T follicular helper cell (primary cell): ENCODE data around the gene NT5C.

Source experiments
- DNase-seq: peaks from one replicate; pipeline ENCODE4 v3.0.0-alpha.2; 2020; ENCODE audit warnings: low read depth

NT5C gene

DNA sequence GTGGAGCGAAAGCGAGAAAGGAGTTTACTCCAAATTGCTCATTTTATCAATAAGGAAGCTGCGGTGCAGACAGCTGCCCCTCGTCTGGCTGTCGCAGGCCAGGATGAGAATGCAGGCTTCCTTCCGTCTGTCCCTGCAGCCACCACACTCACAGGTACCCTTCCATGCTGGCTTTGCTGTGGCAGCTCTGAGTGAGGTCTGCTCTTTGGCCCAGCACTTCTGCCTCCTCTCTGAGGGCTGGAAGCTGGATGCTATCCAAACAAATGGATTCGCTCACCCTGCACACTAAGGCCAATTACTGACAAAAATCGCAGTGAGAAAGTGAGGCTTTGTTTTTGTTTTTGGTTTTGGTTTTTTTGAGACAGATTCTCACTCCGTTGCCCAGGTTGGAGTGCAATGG is 14.8 kb downstream of the NT5C start:
- no peak for DNase-seq

DNA sequence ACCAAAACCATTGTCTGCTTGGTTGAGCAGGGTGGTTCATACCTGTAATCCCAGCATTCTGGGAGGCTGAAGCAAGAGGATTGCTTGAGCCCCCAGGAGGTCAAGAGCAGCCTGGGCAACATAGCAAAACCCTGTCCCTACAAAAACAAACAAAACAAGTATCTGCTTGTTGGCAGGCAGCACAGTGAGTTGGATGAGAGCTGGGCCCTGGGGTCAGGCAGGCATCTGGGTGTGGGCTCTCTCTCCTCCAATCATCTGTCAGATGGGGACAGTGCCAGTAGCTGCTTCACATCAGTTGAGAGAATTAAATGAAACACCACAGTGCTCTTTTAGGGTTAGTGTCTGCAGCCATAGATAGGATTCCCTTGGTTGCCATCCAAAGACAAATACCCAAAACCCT is 16.0 kb downstream of the NT5C start:
- DNase-seq, result no peak

DNA sequence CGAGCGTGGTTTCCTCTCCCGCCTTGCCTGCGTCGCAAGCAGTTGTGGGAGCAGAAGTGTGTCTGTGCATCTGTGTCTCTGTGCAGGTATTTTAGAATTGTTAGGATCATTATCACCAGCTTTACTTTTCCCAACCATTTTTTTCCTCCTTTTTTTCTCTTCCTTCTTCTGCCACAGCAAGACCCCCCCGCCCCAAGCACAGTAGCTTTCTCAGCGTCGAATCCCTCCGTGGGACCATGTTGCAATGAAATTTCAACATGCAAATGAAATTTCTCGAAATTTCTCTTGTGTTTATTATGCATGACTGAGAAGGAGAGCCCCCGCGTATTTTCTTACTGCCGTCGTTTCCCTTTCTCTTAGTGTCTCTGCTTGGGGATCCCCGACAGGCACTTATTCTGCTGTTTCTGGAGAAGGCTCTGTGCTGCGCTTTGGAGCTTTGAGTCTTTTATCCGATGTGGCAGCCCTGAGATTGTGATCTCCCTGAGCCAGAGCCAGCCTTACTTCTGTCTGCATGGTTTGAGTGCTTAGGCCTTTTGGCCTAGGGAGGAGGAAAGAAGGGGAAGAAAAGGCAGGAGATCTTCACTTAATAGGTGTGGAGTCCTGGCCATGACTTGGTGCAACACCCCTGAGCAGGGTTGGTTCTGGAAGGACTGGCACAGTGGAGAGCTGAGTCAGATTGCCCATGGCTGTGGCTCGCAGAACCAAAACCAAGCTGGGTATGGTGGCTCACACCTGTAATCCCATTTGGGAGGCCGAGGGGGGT is 16.8 kb downstream of the NT5C start:
- no peak for DNase-seq

DNA sequence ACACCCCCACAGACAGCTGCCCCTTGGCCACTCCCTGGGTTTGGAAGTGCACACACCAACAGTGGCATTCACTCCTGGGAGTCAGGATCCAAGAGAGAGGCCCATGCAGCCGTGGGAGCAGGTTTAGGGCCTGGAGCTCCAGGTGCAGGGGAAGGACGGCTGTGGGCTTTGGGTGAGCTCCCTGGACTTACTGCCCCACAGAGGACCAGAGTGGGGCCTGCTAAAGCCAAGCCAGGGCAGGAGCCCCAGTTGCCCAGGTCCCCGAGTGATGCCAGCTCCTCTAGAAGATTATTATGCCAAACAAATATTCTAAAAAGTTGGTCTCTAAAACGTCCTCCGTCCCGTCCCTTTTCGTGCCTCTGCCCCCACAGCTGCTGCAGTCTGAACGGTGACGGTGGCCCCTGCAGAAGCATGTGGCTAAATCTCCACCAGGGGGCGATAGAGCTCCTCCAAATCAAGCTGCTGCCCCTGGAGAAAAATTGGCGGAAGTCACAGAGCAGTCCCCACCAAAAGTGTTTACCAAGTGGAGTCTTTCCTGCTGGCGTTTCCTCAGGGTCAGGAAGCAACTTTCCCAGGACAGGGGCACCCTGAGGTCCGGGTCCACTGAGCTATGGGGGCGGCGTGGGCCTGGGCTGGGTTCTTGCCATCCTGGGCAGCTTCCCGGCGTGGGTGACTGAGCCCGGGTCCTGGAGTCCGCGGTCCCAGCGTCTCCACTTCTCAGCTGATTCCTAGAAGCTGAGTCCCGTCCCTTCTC is 17.6 kb downstream of the NT5C start:
- DNase-seq, result peak; percentile 84

DNA sequence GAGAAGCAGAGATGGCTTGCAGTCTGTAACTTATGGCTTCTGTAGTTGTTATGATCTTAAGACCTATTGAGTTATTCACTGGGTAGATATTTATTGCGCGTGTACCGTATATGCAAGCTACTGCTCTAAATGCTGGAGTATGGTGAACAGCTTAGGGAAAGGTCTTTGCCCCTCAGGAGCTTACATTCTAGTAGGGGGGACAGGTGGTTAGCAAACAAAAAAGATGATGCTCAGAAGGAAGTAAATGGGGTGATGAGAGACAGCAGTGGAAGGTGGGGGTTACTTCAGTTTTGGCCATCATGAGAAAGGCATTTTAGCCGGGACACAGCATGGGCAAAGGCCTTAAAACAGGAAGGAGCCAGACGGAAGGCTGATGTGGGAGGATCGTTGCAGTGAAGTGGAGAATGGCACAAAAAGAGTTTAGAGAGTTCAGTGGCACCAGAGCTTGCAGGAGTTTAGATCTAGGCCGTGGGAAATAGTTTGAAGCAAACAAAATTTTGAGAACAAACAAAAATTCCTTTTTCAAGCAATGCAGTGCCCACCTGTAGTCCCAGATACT is 19.7 kb downstream of the NT5C start:
- no peak for DNase-seq

DNA sequence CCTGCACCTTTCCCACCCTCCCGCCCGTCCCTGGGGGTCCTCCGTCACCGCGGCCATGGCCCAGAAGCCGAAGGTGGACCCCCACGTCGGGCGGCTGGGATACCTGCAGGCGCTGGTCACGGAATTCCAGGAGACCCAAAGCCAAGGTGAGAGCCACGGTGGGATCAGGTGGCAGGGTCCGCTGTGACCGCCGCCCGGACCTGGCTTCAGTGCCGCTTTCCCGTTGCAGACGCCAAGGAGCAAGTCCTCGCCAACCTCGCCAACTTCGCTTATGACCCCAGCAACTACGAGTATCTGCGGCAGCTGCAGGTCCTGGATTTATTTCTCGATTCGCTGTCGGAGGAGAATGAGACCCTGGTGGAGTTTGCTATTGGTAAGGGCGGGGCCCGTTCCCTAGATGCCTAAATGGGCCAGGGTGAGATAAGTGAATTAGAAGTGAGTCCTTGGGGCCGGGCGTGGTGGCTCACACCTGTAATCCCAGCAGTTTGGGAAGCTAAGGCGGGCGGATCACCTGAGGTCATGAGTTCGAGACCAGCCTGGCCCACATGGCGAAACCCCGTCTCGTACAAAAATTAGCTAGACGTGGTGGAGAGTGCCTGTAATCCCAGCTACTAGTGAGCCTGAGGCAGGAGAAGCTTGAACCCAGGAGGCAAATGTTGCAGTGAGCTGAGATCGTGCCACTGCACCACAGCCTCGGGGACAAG is 21.2 kb downstream of the NT5C start:
- no peak for DNase-seq

DNA sequence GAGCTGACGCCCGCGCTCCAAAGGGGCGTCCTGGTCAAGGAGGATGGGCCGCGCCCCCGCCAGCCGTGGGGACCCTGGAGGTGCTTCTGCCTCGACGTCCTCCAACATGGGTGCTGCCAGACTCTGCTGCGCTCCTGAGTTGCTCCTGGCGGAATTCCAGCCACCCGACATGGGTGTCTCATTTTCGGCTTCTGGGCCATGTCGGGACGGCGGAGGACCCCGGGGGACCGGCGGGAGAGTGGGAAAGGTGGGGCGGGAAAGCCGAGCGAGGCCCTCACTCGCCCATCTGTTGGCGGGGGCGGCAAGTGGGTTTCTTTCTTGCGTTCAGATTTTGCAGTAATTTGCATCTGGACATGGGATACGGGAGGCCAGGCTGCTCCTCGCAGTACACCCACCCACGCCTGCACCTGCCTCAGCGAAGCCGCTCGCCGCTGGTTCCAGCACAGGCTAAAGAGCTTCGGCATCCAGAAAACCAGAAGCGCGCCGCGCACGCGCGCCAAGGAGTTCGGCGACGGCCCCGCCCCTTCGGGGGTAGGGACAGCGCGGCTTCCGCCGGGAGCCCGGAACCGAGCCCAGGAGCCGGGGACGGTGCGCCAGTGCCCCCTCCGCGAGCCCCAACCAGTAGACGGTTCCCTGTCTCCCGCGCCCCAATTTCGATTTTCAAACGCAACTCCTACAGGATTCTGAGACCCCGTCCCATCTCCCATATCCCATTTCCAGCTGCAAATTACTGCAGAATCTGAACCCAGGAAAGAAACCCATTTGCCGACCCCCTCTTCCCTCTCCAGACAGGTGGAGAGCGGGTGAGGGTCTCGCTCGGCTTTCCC is 21.9 kb downstream of the NT5C start, which contains the start of gene ARMC7:
ARMC7 (plus strand) TSS at position 563 of the 827 bp plus-strand sequence. CDS start 320 bp downstream, outside the sequence.
- peak; percentile 84 for DNase-seq

DNA sequence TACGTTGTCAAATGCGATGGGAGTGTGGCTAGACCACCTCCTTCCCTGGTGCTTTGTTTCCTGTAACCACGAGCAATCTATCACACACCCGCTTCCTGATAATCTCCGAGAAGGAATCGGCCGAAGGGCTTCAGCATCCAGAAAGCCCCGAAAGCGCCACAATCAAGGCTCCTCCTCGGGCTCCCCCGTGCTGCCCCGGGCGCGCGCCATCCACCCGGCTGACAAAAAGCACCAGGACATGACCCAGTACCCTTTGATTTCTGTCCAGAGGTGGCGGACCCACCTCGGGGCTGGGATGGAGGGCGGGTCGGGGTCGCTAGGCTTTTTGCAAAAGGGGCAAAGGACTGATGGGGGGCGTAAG is 22.5 kb downstream of the NT5C start:
- DNase-seq, result no peak

DNA sequence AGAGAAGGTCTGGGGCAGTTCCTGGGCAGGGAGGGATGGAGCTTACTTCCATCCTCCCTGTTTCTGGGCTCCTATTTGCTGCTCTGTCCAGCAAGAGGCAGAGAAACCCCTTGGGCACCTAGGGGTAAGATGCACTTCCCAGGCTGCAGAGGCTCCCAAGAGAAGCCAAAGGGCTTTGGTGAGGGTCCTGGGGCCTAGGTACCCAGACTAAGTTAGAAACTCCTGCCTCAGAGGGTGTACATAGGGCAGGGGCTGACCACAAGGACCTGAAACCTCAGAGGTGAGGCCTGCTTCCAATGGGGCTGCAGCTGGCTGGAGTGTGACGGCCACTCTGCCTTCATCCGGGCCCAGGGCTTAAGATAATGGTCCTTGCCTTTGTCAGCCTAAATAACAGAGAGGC is 23.3 kb downstream of the NT5C start:
- DNase-seq, result no peak

DNA sequence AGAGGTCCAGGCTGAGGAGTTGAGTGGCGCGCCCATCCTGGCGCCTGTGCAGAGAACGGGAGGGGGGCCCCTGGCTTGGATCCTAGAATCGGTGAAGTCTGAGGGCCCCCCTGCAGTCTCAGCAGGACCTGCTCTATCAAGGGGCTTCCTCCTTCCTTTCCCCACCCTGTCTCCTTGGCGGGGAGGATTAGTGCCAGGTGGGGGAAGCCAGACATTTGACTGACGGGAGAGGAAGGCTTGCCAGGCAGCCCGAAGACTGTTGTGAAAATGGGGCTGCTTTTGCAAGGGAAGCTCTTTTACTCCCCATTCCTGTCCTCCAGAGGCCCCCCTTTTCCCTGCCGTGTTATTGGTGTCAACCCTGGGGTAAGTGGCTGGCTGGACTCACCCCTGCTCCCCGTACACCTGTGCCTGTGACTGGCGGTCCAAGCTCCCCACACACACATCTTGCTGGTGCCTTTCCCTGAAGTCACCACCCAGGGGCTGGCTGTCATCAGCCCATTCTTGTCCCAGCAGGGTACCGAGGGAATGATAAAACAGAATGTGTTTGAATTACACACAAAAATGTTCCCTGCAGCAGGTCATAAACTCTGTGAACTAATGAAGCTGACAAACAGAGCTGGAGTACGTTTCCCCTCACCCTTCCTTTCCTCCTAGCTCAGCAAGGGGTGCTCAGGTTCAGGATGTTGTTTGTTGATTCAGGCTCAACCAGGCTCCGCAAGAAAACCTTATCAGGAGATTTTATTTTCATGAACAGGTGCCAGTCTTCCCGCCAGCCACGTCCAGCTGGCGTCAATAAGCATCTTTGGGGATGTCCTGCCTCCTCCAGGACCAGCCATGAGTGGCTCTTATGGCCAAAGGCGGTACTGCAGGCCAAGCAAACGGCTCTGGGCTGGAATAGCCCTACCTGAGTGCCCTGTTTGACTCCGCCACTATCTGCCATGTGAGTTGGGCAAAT is 26.1 kb downstream of the NT5C start:
- no peak for DNase-seq

DNA sequence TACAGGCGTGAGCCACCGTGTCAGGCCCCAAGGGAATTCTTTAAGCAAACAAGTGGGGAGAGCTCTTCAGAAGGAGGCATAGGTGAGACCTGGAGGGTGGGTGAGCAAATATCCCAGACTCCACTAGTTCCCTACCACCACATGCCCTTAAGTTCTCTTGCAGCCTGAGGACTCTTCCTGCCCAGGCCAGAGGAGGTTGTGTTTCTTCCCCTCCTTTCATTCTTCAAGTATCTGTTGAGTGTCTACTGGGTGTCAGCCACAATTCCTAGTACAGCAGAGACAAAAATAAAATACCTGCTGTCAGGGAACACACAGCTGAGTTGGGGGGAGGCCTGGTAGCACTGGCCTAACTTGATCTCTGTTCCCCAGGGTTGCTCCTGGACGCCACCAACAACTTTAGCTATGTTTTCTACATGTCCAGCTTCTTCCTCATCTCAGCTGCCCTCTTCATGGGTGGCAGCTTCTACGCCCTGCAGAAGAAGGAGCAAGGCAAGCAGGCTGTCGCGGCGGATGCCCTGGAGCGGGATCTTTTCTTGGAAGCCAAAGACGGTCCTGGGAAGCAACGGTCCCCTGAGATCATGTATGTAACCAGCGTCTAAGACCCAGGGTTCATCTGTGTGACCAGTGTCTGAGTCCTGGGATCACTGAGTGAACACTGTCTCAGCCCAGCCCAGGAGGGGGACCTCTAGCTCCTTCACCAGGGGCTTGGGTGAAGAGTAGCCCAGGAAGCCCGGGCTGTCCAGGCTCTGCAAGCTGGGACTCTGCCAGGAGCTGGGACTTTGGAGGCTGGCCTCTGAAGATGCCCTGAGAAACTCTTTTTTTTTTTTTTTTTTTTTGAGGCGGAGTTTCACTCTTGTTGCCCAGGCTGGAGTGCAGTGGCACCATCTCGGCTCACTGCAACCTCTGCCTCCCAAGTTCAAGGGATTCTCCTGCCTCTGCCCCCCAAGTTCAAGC is 27.7 kb downstream of the NT5C start:
- DNase-seq, result no peak

DNA sequence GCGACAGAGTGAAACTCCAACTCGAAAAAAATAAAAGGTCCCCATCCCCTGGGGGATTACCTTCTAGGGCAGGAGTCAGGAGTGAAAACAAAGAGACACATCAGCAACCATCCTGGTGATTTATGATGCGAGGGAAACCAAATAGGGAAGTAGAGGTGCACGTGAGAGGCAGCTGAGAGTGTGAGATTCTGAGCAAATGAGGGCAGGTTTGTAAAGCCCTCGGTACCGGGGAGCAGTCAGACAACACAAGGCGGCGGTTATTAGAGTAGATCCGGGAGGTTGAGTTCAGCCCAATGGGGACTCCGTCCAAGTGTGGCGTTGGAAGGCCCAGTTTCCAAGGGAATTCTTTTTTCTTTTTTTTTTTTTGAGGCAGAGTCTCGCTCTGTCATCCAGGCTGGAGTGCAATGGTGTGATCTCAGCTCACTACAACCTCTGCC is 29.1 kb downstream of the NT5C start:
- no peak for DNase-seq

DNA sequence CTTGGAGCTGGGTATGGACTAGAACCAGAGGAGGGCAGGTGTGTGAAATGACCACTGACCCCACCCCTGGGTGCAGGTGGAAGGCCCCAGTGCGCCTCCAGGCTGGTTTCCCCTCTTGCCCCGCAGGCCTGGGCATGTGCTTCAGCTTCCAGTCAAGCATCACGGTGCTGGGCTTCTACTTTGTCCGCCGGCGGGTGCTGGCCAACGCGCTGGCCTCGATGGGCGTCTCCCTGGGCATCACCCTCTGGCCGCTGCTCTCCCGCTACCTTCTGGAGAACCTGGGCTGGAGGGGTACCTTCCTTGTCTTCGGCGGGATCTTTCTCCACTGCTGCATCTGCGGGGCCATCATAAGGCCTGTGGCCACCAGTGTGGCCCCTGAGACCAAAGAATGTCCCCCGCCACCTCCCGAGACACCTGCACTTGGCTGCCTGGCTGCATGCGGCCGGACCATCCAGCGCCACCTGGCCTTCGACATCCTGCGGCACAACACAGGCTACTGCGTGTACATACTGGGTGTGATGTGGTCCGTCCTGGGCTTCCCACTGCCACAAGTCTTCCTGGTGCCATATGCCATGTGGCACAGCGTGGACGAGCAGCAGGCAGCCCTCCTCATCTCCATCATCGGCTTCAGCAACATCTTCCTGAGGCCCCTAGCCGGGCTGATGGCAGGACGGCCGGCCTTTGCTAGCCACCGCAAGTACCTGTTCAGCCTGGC is 31.5 kb downstream of the NT5C start:
- no peak for DNase-seq

DNA sequence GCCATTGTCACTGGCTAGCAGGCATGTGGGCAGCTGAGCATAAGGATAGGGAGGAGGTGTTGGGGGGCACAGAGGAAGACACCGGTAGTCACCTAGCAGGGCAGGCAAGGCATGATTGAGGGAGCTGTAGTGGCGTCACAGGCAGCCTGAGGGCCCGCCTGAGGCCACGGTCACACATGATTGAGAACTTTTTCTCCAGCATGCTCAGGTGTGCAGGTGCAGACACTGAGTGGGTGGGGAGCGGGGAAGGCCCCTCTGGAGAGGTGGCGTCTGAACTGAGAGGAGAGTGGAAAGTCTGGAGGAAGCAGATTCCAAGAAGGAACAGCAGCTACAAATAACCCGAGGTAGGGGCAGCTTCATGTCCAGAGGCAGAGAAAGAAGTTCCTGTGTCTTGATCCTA is 32.7 kb downstream of the NT5C start:
- no peak for DNase-seq

DNA sequence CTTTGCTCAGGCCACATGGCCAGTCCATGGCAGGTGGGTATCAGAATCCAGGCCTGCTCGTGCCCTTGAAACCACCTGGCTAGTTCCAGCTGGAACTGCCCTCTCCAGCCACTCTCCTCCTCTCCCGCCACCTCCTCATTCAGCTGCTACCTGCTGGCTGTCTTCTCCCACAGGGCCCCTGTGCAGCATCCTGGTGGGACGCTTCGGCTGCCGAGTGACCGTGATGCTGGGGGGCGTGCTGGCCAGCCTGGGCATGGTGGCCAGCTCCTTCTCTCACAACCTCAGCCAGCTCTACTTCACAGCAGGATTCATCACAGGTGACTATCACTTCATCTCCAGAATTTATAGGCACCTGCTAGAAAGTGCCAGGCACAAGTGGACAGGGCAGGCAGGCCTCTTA is 33.7 kb downstream of the NT5C start:
- DNase-seq, result no peak

DNA sequence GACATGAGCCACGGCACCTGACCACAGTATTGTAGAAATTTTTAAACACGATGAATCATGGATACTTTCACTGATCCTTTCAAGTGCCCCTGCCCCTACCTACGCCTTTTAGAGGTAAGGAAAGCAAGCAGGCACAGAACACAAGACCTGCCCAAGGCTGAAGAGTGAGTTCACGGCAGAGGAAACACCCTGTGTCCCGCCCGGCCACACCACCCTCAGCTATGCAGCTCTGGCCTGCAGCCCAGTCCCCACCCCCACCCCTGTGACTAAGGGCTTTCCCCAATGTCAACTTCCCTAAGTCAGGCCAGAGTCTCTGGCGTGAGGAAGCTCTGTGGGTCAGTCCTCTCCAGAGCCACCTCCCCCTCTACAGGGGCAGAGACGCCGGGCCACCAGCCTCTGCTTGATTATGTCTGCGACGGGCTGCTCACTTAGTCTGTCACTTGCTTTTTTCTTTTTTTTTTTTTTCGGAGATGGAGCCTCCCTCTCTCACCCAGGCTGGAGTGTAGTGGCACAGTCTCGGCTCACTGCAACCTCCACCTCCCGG is 35.4 kb downstream of the NT5C start:
- DNase-seq, result no peak

DNA sequence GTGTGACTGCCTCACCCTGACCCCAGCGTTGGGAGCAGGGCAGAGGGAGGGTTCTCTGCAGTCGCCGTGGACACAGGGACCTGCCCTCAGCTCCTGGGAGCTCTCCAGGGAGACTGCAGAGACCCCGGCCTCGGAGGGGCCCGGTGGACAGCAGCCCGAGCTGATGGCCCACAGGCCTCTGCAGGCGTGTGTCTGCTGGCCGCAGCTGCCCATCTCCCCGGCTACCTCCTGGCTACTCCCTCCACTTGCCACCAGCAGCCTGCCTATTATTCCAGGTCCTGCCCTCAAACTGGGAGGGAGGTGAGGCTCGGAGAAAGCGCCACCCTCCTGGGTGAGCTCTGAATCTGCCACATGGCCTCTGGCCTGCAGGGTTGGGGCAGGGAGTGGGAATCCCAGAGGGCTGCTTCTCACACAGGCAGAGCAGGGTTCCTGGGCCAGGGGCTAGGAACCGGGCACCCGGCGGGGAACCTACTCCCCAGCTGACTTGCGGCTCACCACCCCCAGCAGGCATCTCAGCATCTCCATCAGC is 36.6 kb downstream of the NT5C start:
- no peak for DNase-seq

DNA sequence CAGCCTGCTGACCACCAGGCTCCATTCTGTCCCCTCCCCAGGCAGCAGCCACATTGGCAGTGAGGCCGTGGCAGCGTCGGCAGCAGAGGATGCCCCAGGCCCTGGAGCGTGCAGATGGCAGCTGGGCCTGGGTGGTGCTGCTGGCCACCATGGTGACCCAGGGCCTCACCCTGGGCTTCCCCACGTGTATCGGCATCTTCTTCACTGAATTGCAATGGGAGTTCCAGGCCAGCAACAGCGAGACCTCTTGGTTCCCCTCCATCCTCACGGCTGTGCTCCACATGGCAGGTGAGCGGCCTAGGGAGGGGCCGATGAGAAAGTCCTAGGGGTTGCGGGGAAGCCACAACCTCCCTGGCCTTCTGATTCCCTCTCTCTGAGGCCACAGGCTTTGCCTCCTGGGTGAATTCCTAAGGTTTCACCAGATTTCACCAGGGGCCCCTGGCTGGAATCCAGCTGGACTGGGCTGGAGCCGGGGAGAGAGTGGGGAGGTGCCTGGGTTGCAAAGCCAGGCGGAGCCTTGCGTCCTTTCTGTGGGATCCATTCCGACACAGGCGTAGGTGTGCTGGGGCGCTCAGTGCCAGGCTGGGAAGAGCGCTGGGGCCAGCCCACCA is 37.9 kb downstream of the NT5C start:
- DNase-seq, result no peak
